Neural progenitor cell (in vitro differentiated cells): ENCODE results near the gene C1orf21. TPM values are rescaled to one million over a fixed set of nuclear protein-coding genes. Genes with fewer than 3 reads are reported as not detected.

Source experiments
- DNase-seq: peaks from one replicate; pipeline ENCODE4 v3.0.0-alpha.2; 2016; ENCODE audit warnings: low spot score
- H2AFZ ChIP-seq: fragments of 200-600 bp; sonication (generic); replicated peaks from 2 replicates; pipeline ENCODE4 v1.6.1; 2016; ENCODE audit warnings: antibody characterized with exemption
- H3F3A ChIP-seq: fragments of 200-600 bp; sonication (generic); 2 replicates; pipeline ENCODE4 v1.6.1; 2016; ENCODE audit warnings: antibody characterized with exemption, low read depth
- H3K27ac ChIP-seq: fragments of 200-600 bp; sonication (generic); 2 replicates; pipeline ENCODE4 v1.5.1; 2016; ENCODE audit warnings: mild to moderate bottlenecking
- H3K27me3 ChIP-seq: fragments of 200-600 bp; sonication (generic); 2 replicates; pipeline ENCODE4 v1.6.1; 2016; ENCODE audit warnings: mild to moderate bottlenecking, moderate library complexity
- H3K36me3 ChIP-seq: fragments of 200-600 bp; sonication (generic); 2 replicates; pipeline ENCODE4 v1.5.1; 2016
- H3K4me1 ChIP-seq: fragments of 200-600 bp; sonication (generic); 2 replicates; pipeline ENCODE4 v1.6.1; 2016; ENCODE audit warnings: mixed run types
- H3K4me2 ChIP-seq: fragments of 200-600 bp; sonication (generic); 2 replicates; pipeline ENCODE4 v1.6.1; 2016
- H3K4me3 ChIP-seq: fragments of 200-600 bp; sonication (generic); 2 replicates; pipeline ENCODE4 v1.5.1; 2016
- H3K79me2 ChIP-seq: fragments of 200-600 bp; sonication (generic); 2 replicates; pipeline ENCODE4 v1.6.1; 2016; ENCODE audit warnings: low read depth
- H3K9ac ChIP-seq: fragments of 200-600 bp; sonication (generic); 2 replicates; pipeline ENCODE4 v1.6.1; 2016
- H3K9me3 ChIP-seq: fragments of 200-600 bp; sonication (generic); 2 replicates; pipeline ENCODE4 v1.5.1; 2016; ENCODE audit warnings: low read depth
- H4K20me1 ChIP-seq: fragments of 200-600 bp; sonication (generic); 2 replicates; pipeline ENCODE4 v1.6.1; 2016; ENCODE audit warnings: low read depth
- H3K27ac Mint-ChIP-seq: 3 replicates; pipeline ENCODE4 v1.8.0; 2021; ENCODE audit warnings: mixed read lengths
- H3K27me3 Mint-ChIP-seq: 2 replicates; pipeline ENCODE4 v1.8.0; 2022; ENCODE audit warnings: low read depth, mild to moderate bottlenecking, inconsistent platforms, moderate library complexity, mixed read lengths; ENCODE audit not compliant: insufficient read depth
- H3K36me3 Mint-ChIP-seq: 3 replicates; pipeline ENCODE4 v1.8.0; 2021; ENCODE audit warnings: mixed read lengths
- H3K4me1 Mint-ChIP-seq: 3 replicates; pipeline ENCODE4 v1.8.0; 2021; ENCODE audit warnings: mixed read lengths
- H3K4me3 Mint-ChIP-seq: 3 replicates; pipeline ENCODE4 v1.8.0; 2021; ENCODE audit warnings: mild to moderate bottlenecking, moderate library complexity, mixed read lengths
- H3K9me3 Mint-ChIP-seq: 3 replicates; pipeline ENCODE4 v1.8.0; 2020; ENCODE audit warnings: mixed read lengths
- EZH2 ChIP-seq: fragments of 200-600 bp; sonication (generic); IDR thresholded peaks from 2 replicates; pipeline ENCODE4 v1.6.1; 2017; ENCODE audit warnings: antibody characterized with exemption, mild to moderate bottlenecking, moderate library complexity
- EZH2phosphoT487 ChIP-seq: fragments of 200-600 bp; sonication (generic); IDR thresholded peaks from 2 replicates; pipeline ENCODE4 v1.6.1; 2017; ENCODE audit warnings: antibody characterized with exemption
- total RNA-seq: library from RNA; depleted of rRNA; stranded (reverse); fragments of >200 nt; gene quantifications from 2 replicates; pipeline ENCODE4 v1.2.3, GENCODE V29; 2015; ENCODE audit warnings: low replicate concordance
- TF ChIP-seq, protein P1 (sequence below): fragments of 200-600 bp; sonication (generic); IDR thresholded peaks from 2 replicates; pipeline ENCODE4 v1.5.1; 2017; ENCODE audit warnings: antibody characterized with exemption, mild to moderate bottlenecking

C1orf21 gene
- total RNA-seq, 1 donor from 2014 or later: 117 TPM

GRCh38 chr1:184461321-184461720 lies 74.5 kb downstream of the C1orf21 start:
- no peaks in the 10 kb centered on the region for H3F3A ChIP-seq
- no peak overlapping the region for H3K27ac ChIP-seq
- no peak overlapping the region for H3K4me2 ChIP-seq
- Mint-ChIP-seq H3K4me1 (no peaks in the 10 kb centered on the region), H3K27me3 (peaks cover 2% of the 10 kb centered on the region), H3K27ac (no peak overlapping the region), H3K9me3 (no peaks in the 10 kb centered on the region), H3K36me3 (peaks cover 2% of the 10 kb centered on the region), H3K4me3 (no peak overlapping the region)
- H2AFZ ChIP-seq: no peak overlapping the region
- TF ChIP-seq, protein P1, sequence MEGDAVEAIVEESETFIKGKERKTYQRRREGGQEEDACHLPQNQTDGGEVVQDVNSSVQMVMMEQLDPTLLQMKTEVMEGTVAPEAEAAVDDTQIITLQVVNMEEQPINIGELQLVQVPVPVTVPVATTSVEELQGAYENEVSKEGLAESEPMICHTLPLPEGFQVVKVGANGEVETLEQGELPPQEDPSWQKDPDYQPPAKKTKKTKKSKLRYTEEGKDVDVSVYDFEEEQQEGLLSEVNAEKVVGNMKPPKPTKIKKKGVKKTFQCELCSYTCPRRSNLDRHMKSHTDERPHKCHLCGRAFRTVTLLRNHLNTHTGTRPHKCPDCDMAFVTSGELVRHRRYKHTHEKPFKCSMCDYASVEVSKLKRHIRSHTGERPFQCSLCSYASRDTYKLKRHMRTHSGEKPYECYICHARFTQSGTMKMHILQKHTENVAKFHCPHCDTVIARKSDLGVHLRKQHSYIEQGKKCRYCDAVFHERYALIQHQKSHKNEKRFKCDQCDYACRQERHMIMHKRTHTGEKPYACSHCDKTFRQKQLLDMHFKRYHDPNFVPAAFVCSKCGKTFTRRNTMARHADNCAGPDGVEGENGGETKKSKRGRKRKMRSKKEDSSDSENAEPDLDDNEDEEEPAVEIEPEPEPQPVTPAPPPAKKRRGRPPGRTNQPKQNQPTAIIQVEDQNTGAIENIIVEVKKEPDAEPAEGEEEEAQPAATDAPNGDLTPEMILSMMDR: no peak
- TF ChIP-seq EZH2phosphoT487: no peak
- no peak for TF ChIP-seq EZH2
- H3K36me3 ChIP-seq: no peaks in the 10 kb centered on the region
- H3K4me1 ChIP-seq: peaks cover 20% of the 10 kb centered on the region
- H3K9ac ChIP-seq: no peak overlapping the region
- no peaks in the 10 kb centered on the region for H3K9me3 ChIP-seq
- no peaks in the 10 kb centered on the region for H3K27me3 ChIP-seq
- no peak overlapping the region for H3K4me3 ChIP-seq
- H3K79me2 ChIP-seq: peaks cover 94% of the 10 kb centered on the region
- peaks cover 41% of the 10 kb centered on the region for H4K20me1 ChIP-seq
- no peak for DNase-seq

- Histone ChIP-seq H3K9ac (no peak overlapping the region), H3F3A (no peaks in the 10 kb centered on the region), H3K9me3 (no peaks in the 10 kb centered on the region), H4K20me1 (peaks cover 41% of the 10 kb centered on the region), H3K4me1 (peaks cover 20% of the 10 kb centered on the region), H3K4me3 (no peak overlapping the region), H3K27ac (no peak overlapping the region), H3K4me2 (no peak overlapping the region), H3K27me3 (no peaks in the 10 kb centered on the region), H2AFZ (no peak overlapping the region), H3K79me2 (peaks cover 92% of the 10 kb centered on the region), H3K36me3 (no peaks in the 10 kb centered on the region)
- no peaks in the 10 kb centered on the region for H3K4me1 Mint-ChIP-seq
- TF ChIP-seq EZH2 (no peak), EZH2phosphoT487 (no peak)
- TF ChIP-seq, protein P1: no peak
- H3K4me3 Mint-ChIP-seq: no peak overlapping the region
- H3K27me3 Mint-ChIP-seq: peaks cover 2% of the 10 kb centered on the region
- H3K27ac Mint-ChIP-seq: no peak overlapping the region
- no peak for DNase-seq
- H3K36me3 Mint-ChIP-seq: peaks cover 2% of the 10 kb centered on the region
- no peaks in the 10 kb centered on the region for H3K9me3 Mint-ChIP-seq
Measured at GRCh38 chr1:184462155-184462554, 75.3 kb downstream of the C1orf21 start.

- no peak overlapping the region for H2AFZ ChIP-seq
- no peak for TF ChIP-seq EZH2
- no peak for TF ChIP-seq EZH2phosphoT487
- TF ChIP-seq, protein P1: no peak
- no peaks in the 10 kb centered on the region for H3K9me3 ChIP-seq
- Mint-ChIP-seq H3K4me3 (no peak overlapping the region), H3K9me3 (no peaks in the 10 kb centered on the region), H3K27ac (no peak overlapping the region), H3K27me3 (peaks cover 2% of the 10 kb centered on the region), H3K36me3 (peaks cover 2% of the 10 kb centered on the region), H3K4me1 (no peaks in the 10 kb centered on the region)
- H3K9ac ChIP-seq: no peak overlapping the region
- no peak for DNase-seq
- no peak overlapping the region for H3K4me2 ChIP-seq
- no peak overlapping the region for H3K4me3 ChIP-seq
- H3K4me1 ChIP-seq: peaks cover 20% of the 10 kb centered on the region
- no peak overlapping the region for H3K27ac ChIP-seq
- H3K79me2 ChIP-seq: peaks cover 92% of the 10 kb centered on the region
- no peaks in the 10 kb centered on the region for H3F3A ChIP-seq
- H4K20me1 ChIP-seq: peaks cover 39% of the 10 kb centered on the region
- H3K27me3 ChIP-seq: no peaks in the 10 kb centered on the region
- no peaks in the 10 kb centered on the region for H3K36me3 ChIP-seq
Measured at GRCh38 chr1:184462990-184463389, 76.2 kb downstream of the C1orf21 start.
